ENCODE data around the gene PRUNE2. TPM values are rescaled to one million over a fixed set of nuclear protein-coding genes. Genes with fewer than 3 reads are reported as not detected.

The PRUNE2 gene
- polyA plus RNA-seq, 1 of the 3 experiments (the other 2 are of a cell fraction) = 13.0 TPM

- H3K27ac ChIP-seq (ENCODE audit: low read depth in 2 of 2, low read length in 1 of 2) = no peak overlapping the region
- ChIA-PET POLR2A (no interaction called here), CTCF (no interaction called here)
- no peaks in the 10 kb centered on the region for H3K36me3 ChIP-seq (replicated peaks in 1 of 2; ENCODE audit: control insufficient read depth in 1 of 2, insufficient read depth in 2 of 2, low read length in 1 of 2)
- H3K4me2 ChIP-seq = no peak overlapping the region
- H2AFZ ChIP-seq (ENCODE audit: low read depth) = no peak overlapping the region
- no peaks in the 10 kb centered on the region for H3K9me3 ChIP-seq
- WGBS (ENCODE audit: low lambda C conversion rate) = 3% methylated on average over 2 of the region's 2 CpGs
- H3K27me3 ChIP-seq (ENCODE audit: insufficient read depth) = peaks cover 46% of the 10 kb centered on the region
- no peaks in the 10 kb centered on the region for H4K20me1 ChIP-seq (ENCODE audit: insufficient read depth)
- H3F3A ChIP-seq (replicated peaks; ENCODE audit: insufficient read depth) = no peaks in the 10 kb centered on the region
- no peaks in the 10 kb centered on the region for H3K79me2 ChIP-seq (ENCODE audit: insufficient read depth)
- no peak for DNase-seq
- H3K9ac ChIP-seq = no peak overlapping the region
- H3K4me3 ChIP-seq (ENCODE audit: low read depth in 2 of 2, low read length in 1 of 2) = no peak overlapping the region
- no peak for TF ChIP-seq TEAD4 (IDR thresholded peaks at IDR 0.05; ENCODE audit: borderline replicate concordance, insufficient read depth)
- no peak for TF ChIP-seq FOSL2 (IDR thresholded peaks at IDR 0.05; ENCODE audit: borderline replicate concordance, low read depth)
- TF ChIP-seq POLR2AphosphoS5 (IDR thresholded peaks at IDR 0.05; ENCODE audit: low read depth, low read length) = no peak
- no peak for TF ChIP-seq PBX3 (IDR thresholded peaks at IDR 0.05)
- no peak for TF ChIP-seq SIN3A (IDR thresholded peaks at IDR 0.05; ENCODE audit: borderline replicate concordance, low read depth, low read length)
- TF ChIP-seq CHD2 (IDR thresholded peaks at IDR 0.05; ENCODE audit: low read length, partially characterized antibody) = no peak
- TF ChIP-seq NFIC (IDR thresholded peaks at IDR 0.05; ENCODE audit: borderline replicate concordance) = no peak
- no peak for TF ChIP-seq USF1 (IDR thresholded peaks at IDR 0.05; ENCODE audit: borderline replicate concordance, low read depth)
- TF ChIP-seq MXI1 (IDR thresholded peaks at IDR 0.05; ENCODE audit: low read depth, low read length) = no peak
- no peak for TF ChIP-seq TAF1 (IDR thresholded peaks at IDR 0.05; ENCODE audit: borderline replicate concordance, low read depth, low read length)
- TF ChIP-seq GABPA (IDR thresholded peaks at IDR 0.05; ENCODE audit: low read depth) = no peak
- no peak for TF ChIP-seq YY1 (IDR thresholded peaks at IDR 0.05; ENCODE audit: low read depth)
- H3K9me2 ChIP-seq = no peaks in the 10 kb centered on the region
- no peaks in the 10 kb centered on the region for H3K4me1 ChIP-seq (ENCODE audit: control insufficient read depth in 1 of 2, insufficient read depth in 2 of 2, low read depth in 1 of 2, low read length in 1 of 2)
Measured at GRCh38 chr9:76803083-76803482, 102.8 kb downstream of the PRUNE2 start.

GRCh38 chr9:76800901-76801300 lies 105.0 kb downstream of the PRUNE2 start:
- no peaks in the 10 kb centered on the region for H3K36me3 ChIP-seq (replicated peaks in 1 of 2; ENCODE audit: control insufficient read depth in 1 of 2, insufficient read depth in 2 of 2, low read length in 1 of 2)
- H3K27ac ChIP-seq (ENCODE audit: low read depth in 2 of 2, low read length in 1 of 2) = no peak overlapping the region
- H4K20me1 ChIP-seq (ENCODE audit: insufficient read depth) = no peaks in the 10 kb centered on the region
- H3K9me2 ChIP-seq = no peaks in the 10 kb centered on the region
- ChIA-PET POLR2A (no interaction called here), CTCF (interaction anchor here (0.7 to 1.9 kb wide), 3 partner anchors 9 to 187 kb away, joined by 3 to 8 read pairs (median 3); no protein-coding TSS in a partner anchor)
- H3K79me2 ChIP-seq (ENCODE audit: insufficient read depth) = no peaks in the 10 kb centered on the region
- H2AFZ ChIP-seq (ENCODE audit: low read depth) = no peak overlapping the region
- no peak for DNase-seq
- H3K27me3 ChIP-seq (ENCODE audit: insufficient read depth) = peaks cover 48% of the 10 kb centered on the region
- no peak overlapping the region for H3K9ac ChIP-seq
- WGBS (ENCODE audit: low lambda C conversion rate) = 6% methylated on average over 1 of the region's 1 CpG
- H3F3A ChIP-seq (replicated peaks; ENCODE audit: insufficient read depth) = no peaks in the 10 kb centered on the region
- no peak overlapping the region for H3K4me2 ChIP-seq
- H3K4me3 ChIP-seq (ENCODE audit: low read depth in 2 of 2, low read length in 1 of 2) = no peak overlapping the region
- no peaks in the 10 kb centered on the region for H3K4me1 ChIP-seq (ENCODE audit: control insufficient read depth in 1 of 2, insufficient read depth in 2 of 2, low read depth in 1 of 2, low read length in 1 of 2)
- no peaks in the 10 kb centered on the region for H3K9me3 ChIP-seq
- TF ChIP-seq RXRA (IDR thresholded peaks at IDR 0.05; ENCODE audit: borderline replicate concordance, low read depth) (no peak), NRF1 (IDR thresholded peaks at IDR 0.05; ENCODE audit: low read depth, low read length) (no peak), ZBTB33 (IDR thresholded peaks at IDR 0.05; ENCODE audit: borderline replicate concordance, low read depth) (no peak), TCF12 (IDR thresholded peaks at IDR 0.05) (no peak), POLR2AphosphoS5 (IDR thresholded peaks at IDR 0.05; ENCODE audit: low read depth, low read length) (no peak), NFIC (IDR thresholded peaks at IDR 0.05; ENCODE audit: borderline replicate concordance) (no peak), USF2 (IDR thresholded peaks at IDR 0.05; ENCODE audit: borderline replicate concordance, low read depth, low read length) (no peak), PBX3 (IDR thresholded peaks at IDR 0.05) (no peak), JUND (IDR thresholded peaks at IDR 0.05) (no peak), CTCF (IDR thresholded peaks at IDR 0.05) (no peak), RFX5 (IDR thresholded peaks at IDR 0.05; ENCODE audit: low read length) (no peak), GATA2 (CRISPR knock-in tag; IDR thresholded peaks at IDR 0.05) (no peak), SIN3A (IDR thresholded peaks at IDR 0.05; ENCODE audit: borderline replicate concordance, low read depth, low read length) (no peak), YY1 (IDR thresholded peaks at IDR 0.05; ENCODE audit: low read depth) (no peak)
